ENCODE measurements around the gene WDR90. TPM values are rescaled to one million over a fixed set of nuclear protein-coding genes. Genes with fewer than 3 reads are reported as not detected.

The WDR90 gene
- total RNA-seq, 4 donors from 2014 or later = 2.9 to 9.8 (median 6.5) TPM

DNA sequence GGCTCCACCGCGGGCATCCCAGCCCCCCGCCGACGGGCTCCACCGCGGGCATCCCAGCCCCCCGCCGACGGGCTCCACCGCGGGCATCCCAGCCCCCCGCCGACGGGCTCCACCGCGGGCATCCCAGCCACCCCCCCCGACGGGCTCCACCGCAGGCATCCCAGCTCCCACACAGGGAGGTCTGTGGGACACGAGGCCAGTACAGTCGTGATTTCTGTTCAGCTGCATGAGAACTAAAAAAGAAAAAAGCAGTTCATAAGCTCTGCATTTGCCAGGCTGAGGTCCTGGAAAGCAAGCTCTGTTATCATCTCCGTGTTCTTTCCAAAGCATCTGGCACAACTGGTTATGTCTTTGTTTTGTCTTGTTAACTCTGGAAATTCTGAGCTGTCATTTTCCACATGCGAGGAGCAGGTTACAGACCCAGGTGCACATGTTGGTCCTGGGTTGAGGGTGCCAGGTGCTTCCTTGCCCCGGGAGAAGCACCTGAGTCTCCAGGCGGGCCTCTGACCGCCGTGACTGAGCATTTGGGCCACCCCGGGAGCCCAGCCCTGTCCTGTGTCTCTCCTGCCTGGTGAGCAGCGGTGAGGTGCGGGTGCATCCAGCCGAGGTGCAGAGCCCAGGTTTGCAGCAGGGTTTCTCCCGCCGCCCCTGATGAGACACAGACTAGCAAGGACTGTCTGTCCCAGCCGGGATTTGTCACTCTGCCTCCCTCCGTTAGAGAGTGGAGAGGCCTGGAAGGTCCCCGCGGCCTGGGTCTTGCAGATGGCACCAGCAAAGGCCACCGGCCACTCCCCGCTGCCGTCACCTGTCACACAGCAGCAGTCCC lies 28.3 kb upstream of the WDR90 start:
- Histone ChIP-seq H3K4me1 (no peaks in the 10 kb centered on the region), H3K27me3 (no peaks in the 10 kb centered on the region), H3K4me3 (no peak overlapping the region), H3K27ac (no peak overlapping the region), H3K9me3 (no peaks in the 10 kb centered on the region), H3K36me3 (peaks cover 0 to 5% of the 10 kb centered on the region in 2 donors)
- in situ Hi-C loops (cut with MboI; ENCODE audit: low sequenced_read_pairs in 4 of 4) (no loop called here), intact Hi-C loops (cut with DNase I; ENCODE audit: low total_unique reads) (no loop called here)
- DNase-seq = no peak
- no peak for ATAC-seq
- TF ChIP-seq, protein P1, sequence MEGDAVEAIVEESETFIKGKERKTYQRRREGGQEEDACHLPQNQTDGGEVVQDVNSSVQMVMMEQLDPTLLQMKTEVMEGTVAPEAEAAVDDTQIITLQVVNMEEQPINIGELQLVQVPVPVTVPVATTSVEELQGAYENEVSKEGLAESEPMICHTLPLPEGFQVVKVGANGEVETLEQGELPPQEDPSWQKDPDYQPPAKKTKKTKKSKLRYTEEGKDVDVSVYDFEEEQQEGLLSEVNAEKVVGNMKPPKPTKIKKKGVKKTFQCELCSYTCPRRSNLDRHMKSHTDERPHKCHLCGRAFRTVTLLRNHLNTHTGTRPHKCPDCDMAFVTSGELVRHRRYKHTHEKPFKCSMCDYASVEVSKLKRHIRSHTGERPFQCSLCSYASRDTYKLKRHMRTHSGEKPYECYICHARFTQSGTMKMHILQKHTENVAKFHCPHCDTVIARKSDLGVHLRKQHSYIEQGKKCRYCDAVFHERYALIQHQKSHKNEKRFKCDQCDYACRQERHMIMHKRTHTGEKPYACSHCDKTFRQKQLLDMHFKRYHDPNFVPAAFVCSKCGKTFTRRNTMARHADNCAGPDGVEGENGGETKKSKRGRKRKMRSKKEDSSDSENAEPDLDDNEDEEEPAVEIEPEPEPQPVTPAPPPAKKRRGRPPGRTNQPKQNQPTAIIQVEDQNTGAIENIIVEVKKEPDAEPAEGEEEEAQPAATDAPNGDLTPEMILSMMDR (IDR thresholded peaks at IDR 0.05 in 4 of 5, conservative IDR thresholded peaks at IDR 0.05 in 1 of 5) = no peak
- TF ChIP-seq POLR2A (IDR thresholded peaks at IDR 0.05) = no peak

DNA sequence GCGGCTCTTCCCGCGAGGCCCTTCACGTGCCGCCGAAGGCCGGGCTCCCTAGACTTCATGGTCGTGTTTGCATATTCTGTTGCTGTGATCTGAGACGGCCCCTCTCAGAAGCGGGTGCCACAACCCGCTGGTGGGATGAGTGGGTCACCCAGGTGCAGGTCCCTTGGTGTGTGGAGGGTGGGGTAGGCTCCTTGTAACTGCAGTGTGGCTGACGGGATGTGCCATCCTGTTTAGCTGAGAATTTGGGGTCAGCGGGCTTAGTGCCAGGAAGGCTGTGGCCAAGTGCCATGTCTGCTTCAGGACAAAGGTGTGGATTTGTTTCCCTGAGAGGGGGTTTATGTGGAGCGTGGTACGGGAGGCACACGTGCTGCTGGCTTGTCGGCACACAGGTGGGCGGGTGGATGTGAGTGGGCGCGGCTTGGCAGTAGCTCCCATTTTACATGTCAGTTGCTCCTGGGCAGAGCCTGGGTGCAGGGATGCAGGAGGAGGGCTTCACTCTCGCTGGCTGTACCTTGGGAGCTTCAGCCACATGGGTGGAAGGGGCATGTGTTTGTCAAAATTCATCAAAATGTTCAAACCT lies 27.5 kb upstream of the WDR90 start:
- ATAC-seq (no peak), DNase-seq (no peak)
- no peaks in the 10 kb centered on the region for H3K4me1 ChIP-seq
- TF ChIP-seq POLR2A (IDR thresholded peaks at IDR 0.05) = no peak
- H3K27me3 ChIP-seq = no peaks in the 10 kb centered on the region
- no peak overlapping the region for H3K4me3 ChIP-seq
- no peaks in the 10 kb centered on the region for H3K9me3 ChIP-seq
- in situ Hi-C loops (cut with MboI; ENCODE audit: low sequenced_read_pairs in 4 of 4) (no loop called here), intact Hi-C loops (cut with DNase I; ENCODE audit: low total_unique reads) (no loop called here)
- H3K27ac ChIP-seq = no peak overlapping the region
- H3K36me3 ChIP-seq = peaks cover 0 to 11% of the 10 kb centered on the region in 2 donors

DNA sequence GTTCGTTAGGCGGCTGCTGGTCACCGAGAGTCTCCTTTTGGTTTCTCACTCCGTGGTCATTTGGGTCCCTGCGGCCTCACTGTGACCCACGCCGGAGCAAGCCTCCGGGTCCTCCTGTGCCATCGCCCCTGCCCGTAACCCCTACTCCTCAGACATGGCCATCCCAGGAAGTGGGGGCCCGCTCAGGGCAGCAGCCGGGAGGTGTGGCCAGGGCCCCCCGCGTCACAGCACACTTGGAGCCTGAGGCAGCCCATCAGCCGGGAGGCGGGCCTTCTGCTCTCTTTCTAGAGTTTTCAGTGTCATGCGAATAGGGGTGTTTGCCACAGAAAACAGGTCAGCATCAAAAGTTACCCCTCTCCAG lies 26.3 kb upstream of the WDR90 start:
- no peaks in the 10 kb centered on the region for H3K27me3 ChIP-seq
- TF ChIP-seq POLR2A (IDR thresholded peaks at IDR 0.05) = no peak
- TF ChIP-seq, protein P1 (IDR thresholded peaks at IDR 0.05 in 4 of 5, conservative IDR thresholded peaks at IDR 0.05 in 1 of 5) = no peak
- intact Hi-C loops (cut with DNase I; ENCODE audit: low total_unique reads) = no loop called here
- peaks cover 0 to 7% of the 10 kb centered on the region in 2 donors for H3K4me1 ChIP-seq
- DNase-seq = no peak
- no peak for ATAC-seq
- H3K9me3 ChIP-seq = no peaks in the 10 kb centered on the region
- H3K27ac ChIP-seq = no peak overlapping the region
- peaks cover 0 to 11% of the 10 kb centered on the region in 2 donors for H3K36me3 ChIP-seq
- no peak overlapping the region for H3K4me3 ChIP-seq
- in situ Hi-C loops (cut with MboI; ENCODE audit: low sequenced_read_pairs in 4 of 4) = no loop called here

DNA sequence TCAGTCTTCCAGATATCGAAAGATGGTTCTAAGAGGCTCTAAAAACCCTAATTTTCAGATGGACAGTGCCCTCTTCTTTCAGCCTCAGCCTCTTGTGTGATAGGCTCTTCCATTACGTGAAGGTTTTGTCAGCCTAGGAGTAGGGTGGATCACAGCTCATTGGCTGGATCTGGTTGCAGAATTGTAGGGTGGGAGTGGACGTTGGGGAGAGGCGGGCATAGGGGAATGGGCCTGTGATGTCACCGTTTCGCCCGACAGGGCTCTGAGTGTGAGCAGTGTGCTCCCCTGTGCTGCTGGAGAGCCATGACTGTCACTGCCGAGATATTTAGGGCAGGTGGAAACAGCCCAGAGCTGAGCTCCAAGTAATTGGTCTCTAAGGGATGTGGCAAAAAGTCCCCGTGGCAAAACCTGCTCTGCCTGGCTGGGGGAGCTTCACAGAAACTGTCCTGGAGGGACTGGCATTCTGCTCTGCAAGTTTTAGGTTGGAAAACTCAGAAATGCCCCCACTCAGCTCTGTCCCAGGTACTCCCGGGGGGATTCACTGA lies 24.6 kb upstream of the WDR90 start:
- no peak for DNase-seq
- TF ChIP-seq POLR2A (IDR thresholded peaks at IDR 0.05) = no peak
- TF ChIP-seq, protein P1 (IDR thresholded peaks at IDR 0.05 in 4 of 5, conservative IDR thresholded peaks at IDR 0.05 in 1 of 5) = no peak
- intact Hi-C loops (cut with DNase I; ENCODE audit: low total_unique reads) = no loop called here
- no peak overlapping the region for H3K27ac ChIP-seq
- no peak overlapping the region for H3K4me3 ChIP-seq
- H3K9me3 ChIP-seq = no peaks in the 10 kb centered on the region
- no peak for ATAC-seq
- peaks cover 0 to 11% of the 10 kb centered on the region in 2 donors for H3K36me3 ChIP-seq
- H3K4me1 ChIP-seq = peaks cover under 1 to 7% of the 10 kb centered on the region in 2 donors
- H3K27me3 ChIP-seq = no peaks in the 10 kb centered on the region
- in situ Hi-C loops (cut with MboI; ENCODE audit: low sequenced_read_pairs in 4 of 4) = no loop called here
